ENCODE measurements around the gene PRDM8.

PRDM8 gene

DNA sequence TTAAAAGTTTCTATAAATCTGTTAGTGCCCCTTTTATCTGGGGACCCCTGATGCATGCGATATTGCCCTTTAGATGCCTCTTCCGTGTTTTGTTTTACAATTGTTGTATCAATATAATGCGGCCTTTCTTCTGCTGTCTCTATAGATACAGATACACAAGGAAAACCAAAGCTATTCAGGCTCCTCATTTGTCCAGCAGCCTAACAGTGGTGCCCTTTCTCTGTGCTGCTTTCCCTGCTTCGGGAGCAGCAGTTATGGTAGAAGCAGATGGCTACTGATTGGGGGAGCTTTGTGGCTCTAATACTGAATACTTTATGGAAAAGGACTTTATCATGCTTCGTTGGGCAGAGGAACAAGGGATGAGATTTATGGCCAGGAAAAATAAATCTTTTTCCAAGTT is 10.6 kb upstream of the PRDM8 start:
- TF ChIP-seq, protein P1, sequence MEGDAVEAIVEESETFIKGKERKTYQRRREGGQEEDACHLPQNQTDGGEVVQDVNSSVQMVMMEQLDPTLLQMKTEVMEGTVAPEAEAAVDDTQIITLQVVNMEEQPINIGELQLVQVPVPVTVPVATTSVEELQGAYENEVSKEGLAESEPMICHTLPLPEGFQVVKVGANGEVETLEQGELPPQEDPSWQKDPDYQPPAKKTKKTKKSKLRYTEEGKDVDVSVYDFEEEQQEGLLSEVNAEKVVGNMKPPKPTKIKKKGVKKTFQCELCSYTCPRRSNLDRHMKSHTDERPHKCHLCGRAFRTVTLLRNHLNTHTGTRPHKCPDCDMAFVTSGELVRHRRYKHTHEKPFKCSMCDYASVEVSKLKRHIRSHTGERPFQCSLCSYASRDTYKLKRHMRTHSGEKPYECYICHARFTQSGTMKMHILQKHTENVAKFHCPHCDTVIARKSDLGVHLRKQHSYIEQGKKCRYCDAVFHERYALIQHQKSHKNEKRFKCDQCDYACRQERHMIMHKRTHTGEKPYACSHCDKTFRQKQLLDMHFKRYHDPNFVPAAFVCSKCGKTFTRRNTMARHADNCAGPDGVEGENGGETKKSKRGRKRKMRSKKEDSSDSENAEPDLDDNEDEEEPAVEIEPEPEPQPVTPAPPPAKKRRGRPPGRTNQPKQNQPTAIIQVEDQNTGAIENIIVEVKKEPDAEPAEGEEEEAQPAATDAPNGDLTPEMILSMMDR (conservative IDR thresholded peaks at IDR 0.05; ENCODE audit: low read depth) = no peak
- ChIA-PET CTCF (interaction anchor here (0.6 to 0.7 kb wide), 2 partner anchors 10 to 20 kb away, joined by 4 to 7 read pairs; no protein-coding TSS in a partner anchor), POLR2A (ENCODE audit: low non-redundant PET) (no interaction called here)
- no peak overlapping the region for H3K27ac ChIP-seq
- no peak for DNase-seq (ENCODE audit: low spot score)

DNA sequence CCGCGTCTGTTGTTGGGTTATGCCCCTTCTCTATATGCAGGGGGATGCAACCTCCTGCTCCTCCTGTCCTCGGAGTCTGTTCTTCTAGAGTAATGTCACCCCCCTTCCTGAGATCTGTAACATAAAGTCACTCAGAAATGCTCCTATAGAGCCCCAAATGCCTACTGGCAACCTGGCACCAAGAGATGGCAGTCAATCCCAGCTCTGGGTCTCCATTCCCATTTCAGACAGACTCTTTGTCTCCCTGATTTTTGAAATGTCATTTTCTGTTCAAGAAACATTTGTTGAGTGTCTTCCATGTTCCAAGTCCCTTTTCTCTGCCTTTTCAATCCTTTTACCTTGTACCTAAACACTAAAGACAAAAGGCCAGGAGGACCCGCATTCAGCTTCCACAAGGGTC is 9.6 kb upstream of the PRDM8 start:
- ChIA-PET CTCF (interaction anchor here (1.3 kb wide), 1 partner anchor 14 kb away, joined by 5 read pairs; no protein-coding TSS in a partner anchor), POLR2A (ENCODE audit: low non-redundant PET) (no interaction called here)
- TF ChIP-seq, protein P1 (conservative IDR thresholded peaks at IDR 0.05; ENCODE audit: low read depth) = no peak
- H3K27ac ChIP-seq = no peak overlapping the region
- no peak for DNase-seq (ENCODE audit: low spot score)

DNA sequence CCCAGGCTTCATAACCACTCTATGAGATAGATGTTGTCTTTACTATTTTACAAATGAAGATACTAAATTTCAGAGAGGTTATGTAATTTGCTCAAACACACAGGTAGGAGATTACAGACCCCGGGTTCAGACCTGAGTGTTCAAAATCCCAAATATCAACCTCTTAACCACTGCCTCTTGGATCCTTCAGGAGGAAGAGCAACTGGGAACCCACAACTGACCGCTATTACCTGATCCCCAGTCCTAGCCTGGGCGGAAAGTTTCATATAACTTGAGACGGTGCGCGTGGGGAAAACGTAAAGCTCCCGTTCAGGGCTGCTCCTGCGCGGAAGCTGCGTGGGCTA is 8.9 kb upstream of the PRDM8 start:
- POLR2A ChIA-PET (ENCODE audit: low non-redundant PET) = no interaction called here
- CTCF ChIA-PET = interaction anchor here (1.3 kb wide), 1 partner anchor 14 kb away, joined by 5 read pairs; no protein-coding TSS in a partner anchor
- no peak overlapping the region for H3K27ac ChIP-seq

DNA sequence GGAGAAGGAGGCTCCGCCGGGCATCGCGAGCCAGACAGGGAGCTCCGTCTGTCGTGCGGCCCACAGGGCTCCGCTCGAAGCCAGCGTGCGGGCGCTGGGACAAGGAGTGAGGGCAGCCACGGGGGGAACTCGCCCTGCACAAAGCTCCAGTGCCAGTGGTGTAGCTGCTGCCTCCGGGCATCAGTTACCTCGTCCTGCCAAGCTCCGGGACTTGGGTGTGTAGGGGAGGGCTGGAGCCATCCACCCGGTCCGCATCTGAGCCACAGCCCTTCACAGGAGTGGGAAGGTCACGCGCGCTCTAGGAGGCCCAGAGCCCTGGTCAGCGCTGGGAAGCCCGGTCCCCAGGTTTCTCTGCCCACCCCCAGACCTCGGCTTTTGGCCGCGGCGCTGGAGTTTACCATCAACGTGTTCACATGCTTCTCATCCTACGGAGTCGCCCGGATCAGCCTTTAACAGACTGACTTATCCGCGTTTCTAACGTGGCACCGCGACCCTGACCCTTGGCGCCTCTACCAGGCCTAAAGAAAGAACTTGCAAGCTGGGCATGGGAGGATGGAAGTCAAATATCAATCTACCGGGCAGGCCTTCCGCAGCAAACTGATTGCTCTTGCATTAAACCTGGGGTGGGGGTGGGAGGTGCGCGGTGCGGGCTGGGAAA is 8.4 kb upstream of the PRDM8 start:
- ChIA-PET CTCF (no interaction called here), POLR2A (ENCODE audit: low non-redundant PET) (no interaction called here)
- TF ChIP-seq, protein P1 (conservative IDR thresholded peaks at IDR 0.05; ENCODE audit: low read depth) = no peak
- H3K27ac ChIP-seq = no peak overlapping the region
- DNase-seq (ENCODE audit: low spot score) = no peak

More for the DNA sequence above, 8.9 kb upstream of the PRDM8 start:
- TF ChIP-seq, protein P1 (conservative IDR thresholded peaks at IDR 0.05; ENCODE audit: low read depth) = no peak
- DNase-seq (ENCODE audit: low spot score) = no peak

DNA sequence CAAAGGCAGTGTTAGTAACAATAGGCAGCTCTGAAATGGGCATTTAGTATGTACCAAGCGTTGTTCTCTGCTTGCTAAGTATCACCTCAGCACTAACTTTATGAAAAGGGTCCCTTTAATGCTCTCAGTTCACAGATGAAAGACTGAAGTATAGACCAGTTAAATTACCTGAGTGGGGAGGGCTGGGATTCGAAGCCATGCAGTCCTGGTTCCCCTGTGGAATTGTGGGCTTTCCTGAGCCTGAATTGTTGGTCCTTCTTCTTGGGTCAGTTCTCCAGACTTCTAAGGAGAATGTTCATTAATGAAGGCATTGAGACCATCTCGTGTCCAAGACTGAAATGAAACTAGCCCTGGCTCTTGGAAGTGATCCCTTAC is 7.7 kb upstream of the PRDM8 start:
- TF ChIP-seq, protein P1 (conservative IDR thresholded peaks at IDR 0.05; ENCODE audit: low read depth) = no peak
- ChIA-PET CTCF (no interaction called here), POLR2A (ENCODE audit: low non-redundant PET) (no interaction called here)
- H3K27ac ChIP-seq = no peak overlapping the region
- no peak for DNase-seq (ENCODE audit: low spot score)

GRCh38 chr4:80189956-80190677 is 7.2 kb upstream of the PRDM8 start:
- TF ChIP-seq, protein P1 (conservative IDR thresholded peaks at IDR 0.05; ENCODE audit: low read depth) = no peak
- no peak overlapping the region for H3K27ac ChIP-seq
- DNase-seq (ENCODE audit: low spot score) = no peak
- CTCF ChIA-PET = no interaction called here
- POLR2A ChIA-PET (ENCODE audit: low non-redundant PET) = no interaction called here

Measured in RWPE1 (cell line).